SU-DHL-6 (cell line): ENCODE data around the gene DLL1.

Source experiments
- H2AFZ ChIP-seq: fragments of 200-600 bp; sonication (generic); 2 replicates; pipeline ENCODE4 v1.6.1; 2014; ENCODE audit warnings: low read depth, mild to moderate bottlenecking, moderate library complexity, mixed read lengths, antibody characterized with exemption, low read length; ENCODE audit not compliant: severe bottlenecking
- H3F3A ChIP-seq: fragments of 200-600 bp; shearing (Covaris generic); 2 replicates; pipeline ENCODE4 v1.6.0; 2016; ENCODE audit warnings: antibody characterized with exemption, mild to moderate bottlenecking; ENCODE audit not compliant: insufficient read depth
- H3K27ac ChIP-seq: fragments of 200-600 bp; sonication (generic); 2 replicates; pipeline ENCODE4 v1.5.1; 2016; ENCODE audit warnings: low read depth, mild to moderate bottlenecking, low read length, moderate library complexity, mixed read lengths
- H3K27me3 ChIP-seq: fragments of 200-600 bp; sonication (generic), shearing (Covaris generic); 2 replicates; pipeline ENCODE4 v1.6.0; 2014; ENCODE audit warnings: mild to moderate bottlenecking, low read length
- H3K36me3 ChIP-seq: fragments of 200-600 bp; sonication (generic); 2 replicates; pipeline ENCODE4 v1.6.1; 2014; ENCODE audit warnings: mild to moderate bottlenecking, low read length, mixed read lengths
- H3K4me2 ChIP-seq: fragments of 300-600, 200-600 bp; shearing (Covaris generic), sonication (generic); 2 replicates; pipeline ENCODE4 v1.6.0; 2014; ENCODE audit warnings: low read length, low read depth, mild to moderate bottlenecking; ENCODE audit not compliant: poor library complexity, severe bottlenecking
- H3K4me3 ChIP-seq: fragments of 200-600 bp; sonication (generic); 2 replicates; pipeline ENCODE4 v1.5.1; 2014; ENCODE audit warnings: antibody characterized with exemption, low read length, mild to moderate bottlenecking, mixed read lengths; ENCODE audit not compliant: insufficient read depth, poor library complexity, severe bottlenecking
- H3K79me2 ChIP-seq: fragments of 200-600 bp; sonication (generic); 2 replicates; pipeline ENCODE4 v1.6.1; 2014; ENCODE audit warnings: mild to moderate bottlenecking, low read length, moderate library complexity; ENCODE audit not compliant: insufficient read depth
- H3K9ac ChIP-seq: fragments of 200-600 bp; sonication (generic); 2 replicates; pipeline ENCODE4 v1.7.0; 2014; ENCODE audit warnings: mild to moderate bottlenecking, low read length
- H3K9me2 ChIP-seq: fragments of 200-600 bp; sonication (generic); replicated peaks from 2 replicates; pipeline ENCODE4 v1.6.1; 2014; ENCODE audit warnings: low read length; ENCODE audit not compliant: insufficient read depth
- H3K9me3 ChIP-seq: fragments of 200-600 bp; sonication (generic); 2 replicates; pipeline ENCODE4 v1.6.1; 2014; ENCODE audit warnings: low read length, mixed read lengths; ENCODE audit not compliant: insufficient read depth
- H4K20me1 ChIP-seq: fragments of 200-600 bp; sonication (generic); 2 replicates; pipeline ENCODE4 v1.6.1; 2014; ENCODE audit warnings: low read depth, mild to moderate bottlenecking, antibody characterized with exemption, low read length, moderate library complexity, mixed read lengths
- EZH2phosphoT487 ChIP-seq: fragments of 200-600 bp; sonication (generic), shearing (Covaris generic); conservative IDR thresholded peaks from 2 replicates; pipeline ENCODE4 v1.6.1; 2018; ENCODE audit warnings: mild to moderate bottlenecking, antibody characterized with exemption, low read length, moderate library complexity, mixed read lengths
- TF ChIP-seq, protein P1 (sequence below): fragments of 200-600 bp; sonication (generic); IDR thresholded peaks from one replicate; pipeline ENCODE4 v1.5.1; 2017; ENCODE audit warnings: antibody characterized with exemption, mild to moderate bottlenecking, low read length, moderate library complexity; ENCODE audit not compliant: insufficient read depth, poor library complexity, severe bottlenecking

DLL1 gene

GRCh38 chr6:170244721-170245474, 46.0 kb downstream of the DLL1 start:
- Histone ChIP-seq H3K9me3 (no peaks in the 10 kb centered on the region), H3F3A (no peaks in the 10 kb centered on the region), H3K9ac (no peak overlapping the region), H3K4me2 (no peak overlapping the region), H3K27ac (no peak overlapping the region), H3K36me3 (no peaks in the 10 kb centered on the region), H3K4me3 (no peak overlapping the region), H3K79me2 (no peaks in the 10 kb centered on the region), H3K27me3 (no peaks in the 10 kb centered on the region), H3K9me2 (no peaks in the 10 kb centered on the region), H2AFZ (no peak overlapping the region), H4K20me1 (no peaks in the 10 kb centered on the region)
- TF ChIP-seq EZH2phosphoT487: no peak
- TF ChIP-seq, protein P1, sequence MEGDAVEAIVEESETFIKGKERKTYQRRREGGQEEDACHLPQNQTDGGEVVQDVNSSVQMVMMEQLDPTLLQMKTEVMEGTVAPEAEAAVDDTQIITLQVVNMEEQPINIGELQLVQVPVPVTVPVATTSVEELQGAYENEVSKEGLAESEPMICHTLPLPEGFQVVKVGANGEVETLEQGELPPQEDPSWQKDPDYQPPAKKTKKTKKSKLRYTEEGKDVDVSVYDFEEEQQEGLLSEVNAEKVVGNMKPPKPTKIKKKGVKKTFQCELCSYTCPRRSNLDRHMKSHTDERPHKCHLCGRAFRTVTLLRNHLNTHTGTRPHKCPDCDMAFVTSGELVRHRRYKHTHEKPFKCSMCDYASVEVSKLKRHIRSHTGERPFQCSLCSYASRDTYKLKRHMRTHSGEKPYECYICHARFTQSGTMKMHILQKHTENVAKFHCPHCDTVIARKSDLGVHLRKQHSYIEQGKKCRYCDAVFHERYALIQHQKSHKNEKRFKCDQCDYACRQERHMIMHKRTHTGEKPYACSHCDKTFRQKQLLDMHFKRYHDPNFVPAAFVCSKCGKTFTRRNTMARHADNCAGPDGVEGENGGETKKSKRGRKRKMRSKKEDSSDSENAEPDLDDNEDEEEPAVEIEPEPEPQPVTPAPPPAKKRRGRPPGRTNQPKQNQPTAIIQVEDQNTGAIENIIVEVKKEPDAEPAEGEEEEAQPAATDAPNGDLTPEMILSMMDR: no peak

DNA sequence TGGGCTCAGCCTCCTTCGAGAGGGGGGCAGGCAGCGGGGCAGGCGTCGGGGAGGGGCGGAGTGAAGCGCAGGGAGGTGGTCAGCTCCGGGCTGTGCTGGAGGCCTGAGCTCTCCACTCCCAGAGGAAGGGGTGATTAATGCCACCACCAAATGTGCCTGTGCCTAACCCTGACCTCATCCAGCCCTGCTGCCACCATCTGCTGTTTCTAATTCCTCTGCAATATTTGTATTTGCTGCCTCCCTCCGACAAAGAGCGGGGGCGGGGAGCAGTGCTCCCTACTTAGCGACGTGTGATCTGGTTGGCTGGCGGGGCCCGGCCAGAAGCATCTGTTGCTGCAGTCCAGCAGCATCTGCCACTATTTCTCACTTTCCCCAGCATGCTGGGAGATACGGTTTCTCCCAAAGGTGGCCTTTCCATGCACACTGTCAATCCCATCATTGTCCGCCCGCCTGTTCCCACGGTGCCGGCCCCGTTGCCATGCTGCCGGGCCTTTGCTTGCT, 47.0 kb downstream of the DLL1 start:
- Histone ChIP-seq H3K9ac (no peak overlapping the region), H4K20me1 (no peaks in the 10 kb centered on the region), H3K36me3 (no peaks in the 10 kb centered on the region), H3K27me3 (no peaks in the 10 kb centered on the region), H3K9me2 (no peaks in the 10 kb centered on the region), H3K4me3 (no peak overlapping the region), H3K9me3 (no peaks in the 10 kb centered on the region), H3K4me2 (no peak overlapping the region), H3F3A (no peaks in the 10 kb centered on the region), H3K79me2 (no peaks in the 10 kb centered on the region), H2AFZ (no peak overlapping the region), H3K27ac (no peak overlapping the region)
- TF ChIP-seq EZH2phosphoT487: no peak
- TF ChIP-seq, protein P1: no peak

- Histone ChIP-seq H3K27ac (no peak overlapping the region), H3K36me3 (no peaks in the 10 kb centered on the region), H3K9me3 (no peaks in the 10 kb centered on the region), H3K27me3 (no peaks in the 10 kb centered on the region), H4K20me1 (no peaks in the 10 kb centered on the region), H2AFZ (no peak overlapping the region), H3F3A (no peaks in the 10 kb centered on the region), H3K79me2 (no peaks in the 10 kb centered on the region), H3K4me3 (no peak overlapping the region), H3K9ac (no peak overlapping the region), H3K9me2 (no peaks in the 10 kb centered on the region), H3K4me2 (no peak overlapping the region)
- TF ChIP-seq, protein P1: no peak
- no peak for TF ChIP-seq EZH2phosphoT487
Measured at GRCh38 chr6:170243386-170243785, 47.5 kb downstream of the DLL1 start.
